ENCODE data around the gene FBXL4.

The FBXL4 gene

DNA sequence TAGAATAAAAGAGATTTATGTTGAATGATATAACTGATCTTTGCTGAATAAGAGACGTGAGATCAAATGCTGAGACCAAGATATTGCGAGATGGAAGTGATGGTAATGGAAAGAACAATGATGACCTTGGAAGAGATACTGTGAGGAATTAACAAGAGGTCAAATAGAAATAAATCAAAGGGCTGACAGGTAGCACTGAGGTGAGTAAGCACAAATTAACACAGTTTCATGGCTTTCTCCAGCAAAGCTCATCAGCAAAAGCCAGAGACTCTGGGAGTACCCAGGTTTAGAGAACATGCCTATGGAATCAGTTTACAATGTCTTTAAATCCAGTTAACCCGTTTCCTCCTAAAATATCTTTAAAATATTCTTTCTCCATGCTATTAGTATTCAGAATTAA lies 60.1 kb downstream of the FBXL4 start:
- no peaks in the 10 kb centered on the region for H3K4me1 ChIP-seq (ENCODE audit: control insufficient read depth, insufficient read depth, low read length, poor library complexity, severe bottlenecking)
- H3K4me3 ChIP-seq (ENCODE audit: extremely low read depth, insufficient read depth, low read length, poor library complexity, severe bottlenecking), result no peak overlapping the region
- H3K36me3 ChIP-seq (ENCODE audit: control insufficient read depth, insufficient read depth, low read length), result peaks cover 9% of the 10 kb centered on the region
- 94 to 96% methylated on average over 2 of the region's 3 CpGs for WGBS, 2 experiments (ENCODE audit: insufficient coverage in 2 of 2)
- no peaks in the 10 kb centered on the region for H3K9me3 ChIP-seq (ENCODE audit: control insufficient read depth, low read length)
- no peak overlapping the region for H3K27ac ChIP-seq (ENCODE audit: low read depth, low read length, severe bottlenecking)

DNA sequence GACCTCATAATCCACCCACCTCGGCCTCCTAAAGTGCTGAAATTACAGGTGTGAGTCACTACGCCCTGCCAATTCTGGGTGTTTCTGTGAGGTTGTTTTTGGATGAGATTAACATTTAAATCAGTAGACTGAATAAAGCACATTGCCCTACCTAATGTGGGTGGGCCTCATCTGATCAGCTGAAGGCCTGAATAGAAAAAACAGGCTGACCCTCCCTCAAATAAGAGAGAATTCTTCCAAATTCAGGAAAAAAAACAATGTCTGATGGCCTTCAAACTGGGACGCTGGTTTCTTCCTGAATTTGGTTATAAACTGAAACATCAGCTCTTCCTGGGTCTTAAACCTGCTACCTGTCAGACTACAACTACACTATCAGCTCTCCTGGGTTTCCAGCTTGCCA lies 62.4 kb downstream of the FBXL4 start:
- no peak overlapping the region for H3K27ac ChIP-seq (ENCODE audit: low read depth, low read length, severe bottlenecking)
- H3K36me3 ChIP-seq (ENCODE audit: control insufficient read depth, insufficient read depth, low read length), result no peaks in the 10 kb centered on the region
- H3K9me3 ChIP-seq (ENCODE audit: control insufficient read depth, low read length), result no peaks in the 10 kb centered on the region
- H3K4me3 ChIP-seq (ENCODE audit: extremely low read depth, insufficient read depth, low read length, poor library complexity, severe bottlenecking), result no peak overlapping the region
- WGBS, 2 experiments (ENCODE audit: insufficient coverage in 2 of 2), result 50 to 60% methylated on average over 1 of the region's 3 CpGs
- no peaks in the 10 kb centered on the region for H3K4me1 ChIP-seq (ENCODE audit: control insufficient read depth, insufficient read depth, low read length, poor library complexity, severe bottlenecking)

DNA sequence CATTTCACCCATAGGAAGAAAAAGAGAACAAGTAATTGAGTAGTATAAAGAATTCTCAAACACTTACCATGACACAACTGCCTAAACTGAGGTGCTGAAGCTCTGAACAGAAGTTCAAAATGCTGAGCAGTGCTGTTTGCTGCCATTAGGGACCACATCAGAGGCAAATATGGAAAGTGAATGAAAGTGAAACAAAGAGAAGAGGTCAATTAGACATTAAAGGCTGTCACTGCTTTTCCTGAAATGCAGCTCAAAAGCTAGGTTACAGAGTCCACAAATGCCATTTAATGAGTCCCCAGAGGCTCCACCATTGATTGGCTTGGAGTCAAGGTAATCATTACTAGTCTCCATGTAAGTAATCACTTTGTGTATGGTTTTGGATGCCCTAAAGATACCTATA lies 67.3 kb downstream of the FBXL4 start:
- Histone ChIP-seq H3K9me3 (ENCODE audit: control insufficient read depth, low read length) (no peaks in the 10 kb centered on the region), H3K36me3 (ENCODE audit: control insufficient read depth, insufficient read depth, low read length) (peaks cover 9% of the 10 kb centered on the region), H3K4me1 (ENCODE audit: control insufficient read depth, insufficient read depth, low read length, poor library complexity, severe bottlenecking) (no peaks in the 10 kb centered on the region), H3K27ac (ENCODE audit: low read depth, low read length, severe bottlenecking) (no peak overlapping the region), H3K4me3 (ENCODE audit: extremely low read depth, insufficient read depth, low read length, poor library complexity, severe bottlenecking) (no peak overlapping the region)

DNA sequence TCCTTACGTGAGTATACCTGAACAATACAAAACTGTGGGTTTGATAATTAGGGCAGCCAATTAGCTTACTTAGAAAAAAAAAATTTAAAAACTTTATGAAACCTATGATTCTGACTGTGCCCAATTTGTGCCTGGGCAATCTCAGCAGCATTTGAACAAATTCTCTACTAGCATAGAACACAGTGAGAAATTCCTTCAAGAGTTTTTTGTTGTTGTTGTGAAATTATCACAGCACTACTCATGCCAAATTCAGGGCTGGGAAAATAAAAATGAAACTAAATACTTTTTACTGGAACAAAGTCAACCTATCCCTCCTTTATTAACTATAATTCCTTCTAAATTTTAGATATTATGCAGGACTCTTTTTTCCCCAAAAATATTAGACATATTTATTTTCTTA lies 70.5 kb downstream of the FBXL4 start:
- no CpG with 5 or more reads among the region's 1 CpG for WGBS, 2 experiments (ENCODE audit: insufficient coverage in 2 of 2)
- no peaks in the 10 kb centered on the region for H3K9me3 ChIP-seq (ENCODE audit: control insufficient read depth, low read length)
- no peaks in the 10 kb centered on the region for H3K4me1 ChIP-seq (ENCODE audit: control insufficient read depth, insufficient read depth, low read length, poor library complexity, severe bottlenecking)
- peaks cover 9% of the 10 kb centered on the region for H3K36me3 ChIP-seq (ENCODE audit: control insufficient read depth, insufficient read depth, low read length)
- no peak overlapping the region for H3K27ac ChIP-seq (ENCODE audit: low read depth, low read length, severe bottlenecking)
- H3K4me3 ChIP-seq (ENCODE audit: extremely low read depth, insufficient read depth, low read length, poor library complexity, severe bottlenecking), result no peak overlapping the region

DNA sequence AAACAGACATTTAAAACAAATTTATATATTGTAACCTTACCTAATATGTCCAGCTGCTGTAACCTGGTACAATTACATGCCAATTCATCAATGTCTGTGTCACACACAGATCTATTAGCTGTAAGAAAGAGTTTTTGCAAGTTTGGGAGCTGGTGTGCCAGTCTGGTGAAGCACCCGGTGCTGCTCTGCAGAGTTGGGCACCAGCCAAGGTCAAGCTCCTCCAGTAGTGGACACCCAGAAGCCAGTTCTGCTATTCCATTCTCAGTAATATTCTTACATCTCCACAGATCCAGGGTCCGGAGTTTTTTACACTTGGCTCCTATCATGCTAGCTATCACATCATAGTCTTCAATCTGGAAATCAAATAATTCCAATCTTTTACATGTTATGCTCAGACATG lies 72.4 kb downstream of the FBXL4 start:
- 89 to 94% methylated on average over 1 to 2 of the region's 2 CpGs for WGBS, 2 experiments (ENCODE audit: insufficient coverage in 2 of 2)
- Histone ChIP-seq H3K4me3 (ENCODE audit: extremely low read depth, insufficient read depth, low read length, poor library complexity, severe bottlenecking) (no peak overlapping the region), H3K27ac (ENCODE audit: low read depth, low read length, severe bottlenecking) (no peak overlapping the region)

DNA sequence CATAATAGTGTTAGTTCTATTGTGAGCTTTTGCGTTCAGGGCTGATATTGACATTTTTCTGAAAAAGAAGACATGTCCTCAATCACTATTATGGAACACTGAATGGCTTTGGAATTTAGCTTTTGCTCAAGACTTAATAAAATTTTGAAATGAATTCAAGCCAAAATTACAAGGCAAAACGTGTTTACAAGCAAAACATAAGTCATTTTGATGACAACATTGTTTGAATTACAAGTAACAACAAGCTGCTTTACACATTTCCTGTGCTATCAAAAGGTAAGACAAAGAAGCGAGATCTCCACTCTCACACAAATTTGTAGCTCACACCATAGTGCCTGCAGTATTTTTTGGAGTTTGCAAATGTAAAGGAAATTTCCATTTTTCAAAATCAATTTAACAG lies 75.9 kb downstream of the FBXL4 start:
- Histone ChIP-seq H3K4me3 (ENCODE audit: extremely low read depth, insufficient read depth, low read length, poor library complexity, severe bottlenecking) (no peak overlapping the region), H3K9me3 (ENCODE audit: control insufficient read depth, low read length) (no peaks in the 10 kb centered on the region), H3K4me1 (ENCODE audit: control insufficient read depth, insufficient read depth, low read length, poor library complexity, severe bottlenecking) (no peaks in the 10 kb centered on the region), H3K36me3 (ENCODE audit: control insufficient read depth, insufficient read depth, low read length) (no peaks in the 10 kb centered on the region), H3K27ac (ENCODE audit: low read depth, low read length, severe bottlenecking) (no peak overlapping the region)
- WGBS, 2 experiments (ENCODE audit: insufficient coverage in 2 of 2), result 100% methylated on average over 1 of the region's 3 CpGs; no CpG with 5 or more reads in 1 of the 2 experiments

More for the DNA sequence above, 72.4 kb downstream of the FBXL4 start:
- Histone ChIP-seq H3K36me3 (ENCODE audit: control insufficient read depth, insufficient read depth, low read length) (peaks cover 9% of the 10 kb centered on the region), H3K9me3 (ENCODE audit: control insufficient read depth, low read length) (no peaks in the 10 kb centered on the region), H3K4me1 (ENCODE audit: control insufficient read depth, insufficient read depth, low read length, poor library complexity, severe bottlenecking) (no peaks in the 10 kb centered on the region)

DNA sequence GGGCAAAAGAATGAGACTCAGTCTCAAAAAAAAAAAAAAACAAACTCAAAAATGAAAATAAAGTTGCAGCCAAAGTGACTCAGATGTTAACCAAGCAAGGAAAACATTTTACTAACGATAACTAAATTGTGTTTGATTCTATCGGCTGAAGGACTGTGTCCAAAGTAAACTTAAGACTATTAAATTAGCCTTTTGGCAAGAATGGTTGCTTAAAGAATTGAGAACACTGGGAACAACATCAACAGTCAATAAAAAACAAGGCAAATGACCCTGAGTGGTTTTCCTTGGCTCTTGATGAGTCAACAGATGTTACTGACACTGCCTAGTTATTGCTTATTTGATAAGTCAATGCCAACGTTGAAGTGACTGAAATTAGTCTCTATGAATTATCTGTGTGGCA lies 76.7 kb downstream of the FBXL4 start:
- no peak overlapping the region for H3K4me3 ChIP-seq (ENCODE audit: extremely low read depth, insufficient read depth, low read length, poor library complexity, severe bottlenecking)
- no peak overlapping the region for H3K27ac ChIP-seq (ENCODE audit: low read depth, low read length, severe bottlenecking)
- no CpG with 5 or more reads among the region's 3 CpGs for WGBS, 2 experiments (ENCODE audit: insufficient coverage in 2 of 2)

DNA sequence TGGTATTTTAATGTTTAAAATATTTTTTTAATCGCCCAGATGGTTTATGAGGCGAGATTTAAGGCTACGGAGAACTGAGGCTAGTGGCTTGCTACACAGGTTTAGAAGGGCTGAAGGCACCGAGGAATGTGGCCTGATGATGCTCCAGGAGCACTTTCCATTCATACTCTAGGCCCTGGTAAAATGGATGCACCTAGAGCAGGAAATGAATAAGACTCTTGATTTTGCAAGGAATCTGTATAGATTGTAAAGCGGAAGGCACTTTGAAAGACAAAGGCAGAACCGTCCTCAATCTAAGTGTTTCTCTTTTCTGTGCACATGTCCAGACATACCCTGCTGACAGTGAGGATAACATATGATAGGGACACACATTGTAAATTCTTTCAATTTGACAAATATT lies 83.2 kb downstream of the FBXL4 start:
- WGBS, 2 experiments (ENCODE audit: insufficient coverage in 2 of 2), result 88 to 90% methylated on average over 4 to 6 of the region's 6 CpGs
- Histone ChIP-seq H3K4me1 (ENCODE audit: control insufficient read depth, insufficient read depth, low read length, poor library complexity, severe bottlenecking) (no peaks in the 10 kb centered on the region), H3K9me3 (ENCODE audit: control insufficient read depth, low read length) (no peaks in the 10 kb centered on the region), H3K27ac (ENCODE audit: low read depth, low read length, severe bottlenecking) (no peak overlapping the region), H3K4me3 (ENCODE audit: extremely low read depth, insufficient read depth, low read length, poor library complexity, severe bottlenecking) (no peak overlapping the region), H3K36me3 (ENCODE audit: control insufficient read depth, insufficient read depth, low read length) (no peaks in the 10 kb centered on the region)

More for the DNA sequence above, 76.7 kb downstream of the FBXL4 start:
- Histone ChIP-seq H3K4me1 (ENCODE audit: control insufficient read depth, insufficient read depth, low read length, poor library complexity, severe bottlenecking) (no peaks in the 10 kb centered on the region), H3K9me3 (ENCODE audit: control insufficient read depth, low read length) (no peaks in the 10 kb centered on the region), H3K36me3 (ENCODE audit: control insufficient read depth, insufficient read depth, low read length) (no peaks in the 10 kb centered on the region)

DNA sequence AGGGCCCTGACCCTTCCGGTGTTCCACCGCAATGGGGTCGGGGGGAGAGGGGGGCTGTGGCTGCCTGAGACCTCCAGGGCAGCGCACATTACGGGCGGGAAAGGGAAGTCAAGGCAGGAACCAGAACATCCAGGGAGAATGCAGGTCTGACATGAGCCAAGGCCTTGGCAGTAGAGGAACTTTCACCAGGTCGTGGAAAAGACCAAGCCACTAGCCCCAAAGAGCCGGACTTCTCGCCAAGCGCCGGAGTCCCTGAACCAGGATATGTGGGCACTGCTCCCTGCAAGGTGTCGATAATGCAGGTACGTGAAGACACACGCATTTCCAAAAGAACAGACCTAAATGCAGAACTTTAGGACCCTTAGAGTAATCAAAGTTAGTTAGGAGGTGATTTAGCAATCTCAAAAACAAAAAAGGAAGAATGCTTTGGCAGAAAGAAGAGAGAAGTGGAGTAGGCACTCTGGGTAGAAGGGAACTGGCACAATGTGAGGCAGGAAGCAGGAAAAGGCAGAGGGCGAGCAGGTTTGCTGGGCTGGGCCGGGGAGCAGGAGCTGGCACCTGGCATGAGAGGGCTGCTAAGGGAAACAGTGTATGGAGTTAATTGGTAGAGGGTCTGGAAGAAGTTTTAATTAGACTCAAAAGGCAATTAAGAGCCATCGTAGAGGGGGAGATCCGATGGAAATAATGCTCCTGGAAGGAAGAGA lies 99.1 kb downstream of the FBXL4 start:
- 75 to 84% methylated on average over 18 of the region's 18 CpGs for WGBS, 2 experiments (ENCODE audit: insufficient coverage in 2 of 2)
- peaks cover 4% of the 10 kb centered on the region for H3K4me1 ChIP-seq (ENCODE audit: control insufficient read depth, insufficient read depth, low read length, poor library complexity, severe bottlenecking)
- H3K36me3 ChIP-seq (ENCODE audit: control insufficient read depth, insufficient read depth, low read length), result no peaks in the 10 kb centered on the region
- H3K9me3 ChIP-seq (ENCODE audit: control insufficient read depth, low read length), result no peaks in the 10 kb centered on the region
- H3K4me3 ChIP-seq (ENCODE audit: extremely low read depth, insufficient read depth, low read length, poor library complexity, severe bottlenecking), result no peak overlapping the region
- H3K27ac ChIP-seq (ENCODE audit: low read depth, low read length, severe bottlenecking), result no peak overlapping the region

DNA sequence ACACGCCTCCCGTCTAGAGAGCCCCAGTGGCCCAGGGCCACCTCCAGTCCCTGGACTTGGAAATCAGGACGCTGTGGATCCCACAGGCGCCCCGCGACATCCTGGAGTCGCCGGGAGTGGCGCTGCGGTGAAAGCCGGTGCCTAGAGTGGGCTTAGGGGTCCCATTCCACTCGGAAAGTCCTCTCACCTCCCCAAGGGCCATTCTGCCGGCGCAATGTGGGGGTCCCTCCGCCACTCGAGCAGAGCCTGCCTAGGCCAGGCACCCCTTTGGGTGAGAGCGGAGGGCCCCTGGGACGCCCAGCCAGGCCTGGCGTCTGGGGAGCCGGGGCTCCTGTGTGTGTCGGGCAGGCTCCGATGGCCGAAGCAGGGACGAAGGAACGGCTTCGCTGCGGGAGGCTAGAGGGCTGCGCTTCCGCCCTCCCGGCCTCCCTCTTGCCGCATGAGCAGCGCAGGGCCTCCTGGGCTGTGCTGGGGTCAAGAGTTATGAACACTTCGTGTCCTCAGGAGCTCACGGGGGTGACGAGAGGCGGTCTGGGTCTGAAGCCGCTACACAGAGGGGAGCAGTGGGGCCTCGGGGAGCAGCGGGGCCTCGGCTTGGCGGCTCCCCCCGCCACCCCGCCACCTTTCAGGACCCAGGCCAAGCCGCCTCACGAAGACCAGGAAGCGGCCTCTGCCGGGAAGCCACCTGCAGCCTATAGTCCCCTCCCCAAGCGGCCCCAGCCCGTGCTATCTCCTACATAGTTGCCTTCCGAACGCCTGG lies 99.8 kb downstream of the FBXL4 start:
- Histone ChIP-seq H3K27ac (ENCODE audit: low read depth, low read length, severe bottlenecking) (no peak overlapping the region), H3K9me3 (ENCODE audit: control insufficient read depth, low read length) (no peaks in the 10 kb centered on the region), H3K4me3 (ENCODE audit: extremely low read depth, insufficient read depth, low read length, poor library complexity, severe bottlenecking) (no peak overlapping the region), H3K36me3 (ENCODE audit: control insufficient read depth, insufficient read depth, low read length) (no peaks in the 10 kb centered on the region), H3K4me1 (ENCODE audit: control insufficient read depth, insufficient read depth, low read length, poor library complexity, severe bottlenecking) (peaks cover 4% of the 10 kb centered on the region)
- 43% methylated on average over 41 to 45 of the region's 51 CpGs for WGBS, 2 experiments (ENCODE audit: insufficient coverage in 2 of 2)

DNA sequence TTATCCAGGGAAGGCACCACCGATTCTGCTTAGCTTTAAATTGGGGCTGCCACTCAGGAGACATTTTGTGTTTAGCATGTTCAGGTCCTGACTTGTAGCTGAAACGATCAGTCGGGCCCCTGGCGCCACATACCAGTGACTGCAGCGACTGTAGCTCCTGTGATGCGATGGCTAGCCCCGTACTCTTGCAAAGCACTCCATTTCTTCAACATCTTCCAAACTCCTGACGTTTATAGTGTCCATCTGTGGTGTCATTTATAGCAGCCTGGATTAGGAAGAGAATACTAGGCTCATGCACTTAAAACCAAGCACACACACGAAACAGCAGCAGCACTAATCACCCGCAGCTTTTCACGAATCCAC lies 100.3 kb downstream of the FBXL4 start:
- H3K9me3 ChIP-seq (ENCODE audit: control insufficient read depth, low read length), result no peaks in the 10 kb centered on the region
- WGBS, 2 experiments (ENCODE audit: insufficient coverage in 2 of 2), result 48 to 55% methylated on average over 6 to 7 of the region's 11 CpGs
- H3K36me3 ChIP-seq (ENCODE audit: control insufficient read depth, insufficient read depth, low read length), result no peaks in the 10 kb centered on the region
- no peak overlapping the region for H3K4me3 ChIP-seq (ENCODE audit: extremely low read depth, insufficient read depth, low read length, poor library complexity, severe bottlenecking)
- H3K27ac ChIP-seq (ENCODE audit: low read depth, low read length, severe bottlenecking), result no peak overlapping the region
- peaks cover 4% of the 10 kb centered on the region for H3K4me1 ChIP-seq (ENCODE audit: control insufficient read depth, insufficient read depth, low read length, poor library complexity, severe bottlenecking)
